Tibial nerve (tissue), 4 donors: ENCODE results near the gene LCORL. TPM values are rescaled to one million over a fixed set of nuclear protein-coding genes. Genes with fewer than 3 reads are reported as not detected.

Source experiments
- DNase-seq, 2 donors: peaks; one replicate each; pipeline ENCODE4 v3.0.0-alpha.2; 2019; ENCODE audit warnings: low spot score in 2 of 2
- H3K27ac ChIP-seq, 4 donors: fragments of 200-600 bp; sonication (generic) in 3 of 4; one replicate each; pipeline ENCODE4 v1.5.1; 2017 to 2019; ENCODE audit warnings: mild to moderate bottlenecking in 1 of 4
- H3K27me3 ChIP-seq, 2 donors: fragments of 200-600 bp; sonication (generic) in 1 of 2; one replicate each; pipeline versions ENCODE4 v1.5.1 to v1.6.0; 2017 to 2019
- H3K36me3 ChIP-seq, 3 donors: fragments of 200-600 bp; sonication (generic); one replicate each; pipeline ENCODE4 v1.5.1; 2018 to 2019
- H3K4me1 ChIP-seq, 4 donors: fragments of 200-600 bp; sonication (generic) in 3 of 4; one replicate each; pipeline ENCODE4 v1.5.1; 2017 to 2019
- H3K4me3 ChIP-seq, 4 donors: fragments of 200-600 bp; sonication (generic) in 3 of 4; one replicate each; pipeline ENCODE4 v1.5.1; 2017 to 2019; ENCODE audit warnings: mild to moderate bottlenecking in 1 of 4, moderate library complexity in 1 of 4
- H3K9me3 ChIP-seq, 4 donors: fragments of 200-600 bp; sonication (generic) in 3 of 4; one replicate each; pipeline ENCODE4 v1.5.1; 2017 to 2019
- EP300 ChIP-seq, 2 donors: sonication (generic); formaldehyde crosslinking; IDR thresholded peaks; one replicate each; pipeline ENCODE4 v1.6.1; 2017; ENCODE audit warnings: antibody characterized with exemption in 2 of 2, mild to moderate bottlenecking in 1 of 2
- POLR2A ChIP-seq, 2 donors: fragments of 450-650 bp; IDR thresholded peaks; one replicate each; pipeline ENCODE4 v1.6.1; 2017; ENCODE audit warnings: antibody characterized with exemption in 2 of 2, mild to moderate bottlenecking in 2 of 2, moderate library complexity in 2 of 2
- WGBS, 2 donors: methylation state at CpG; one replicate each; pipeline ENCODE4 v1.1.5; 2018; 5-methylcytosine and 5-hydroxymethylcytosine counted together
- total RNA-seq, 4 donors: library from RNA; depleted of rRNA; stranded (reverse); fragments of >200 nt; gene quantifications; one replicate each; pipeline ENCODE4 v1.1.0, GENCODE V29; 2016
- TF ChIP-seq, protein P1 (sequence below), 5 experiments: fragments of 200-600 bp in 3 of 5; fragments of 450-650 bp in 2 of 5; sonication (generic) in 3 of 5; IDR thresholded peaks; one replicate each; pipeline ENCODE4 v1.5.1; 2016 to 2019; ENCODE audit warnings: antibody characterized with exemption in 5 of 5, mild to moderate bottlenecking in 3 of 5, moderate library complexity in 2 of 5

Gene LCORL
- total RNA-seq, 4 donors from 2014 or later, result 17.3 to 35.0 (median 18.7) TPM

DNA sequence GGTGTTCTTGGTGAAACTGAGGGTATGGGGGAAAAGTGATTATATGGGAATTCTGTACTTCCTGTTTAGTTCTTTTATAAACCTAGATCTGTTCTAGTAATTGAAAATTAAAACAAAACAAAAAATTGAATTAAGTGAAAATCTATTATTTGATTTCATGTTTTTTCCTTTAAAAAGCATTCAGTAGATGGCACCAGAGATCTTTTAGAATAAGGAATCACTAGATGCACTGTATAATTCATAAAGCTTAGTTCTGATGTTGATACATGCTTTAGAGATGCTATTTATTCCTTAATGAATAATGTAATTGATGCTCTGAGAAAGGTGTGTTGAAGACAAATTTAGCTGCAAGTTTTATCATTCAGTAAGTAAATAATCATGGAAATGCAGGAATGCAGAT lies 87.3 kb downstream of the LCORL start:
- TF ChIP-seq EP300 (IDR thresholded peaks at IDR 0.05), result no peak
- no peak for TF ChIP-seq POLR2A (IDR thresholded peaks at IDR 0.05)
- TF ChIP-seq, protein P1, sequence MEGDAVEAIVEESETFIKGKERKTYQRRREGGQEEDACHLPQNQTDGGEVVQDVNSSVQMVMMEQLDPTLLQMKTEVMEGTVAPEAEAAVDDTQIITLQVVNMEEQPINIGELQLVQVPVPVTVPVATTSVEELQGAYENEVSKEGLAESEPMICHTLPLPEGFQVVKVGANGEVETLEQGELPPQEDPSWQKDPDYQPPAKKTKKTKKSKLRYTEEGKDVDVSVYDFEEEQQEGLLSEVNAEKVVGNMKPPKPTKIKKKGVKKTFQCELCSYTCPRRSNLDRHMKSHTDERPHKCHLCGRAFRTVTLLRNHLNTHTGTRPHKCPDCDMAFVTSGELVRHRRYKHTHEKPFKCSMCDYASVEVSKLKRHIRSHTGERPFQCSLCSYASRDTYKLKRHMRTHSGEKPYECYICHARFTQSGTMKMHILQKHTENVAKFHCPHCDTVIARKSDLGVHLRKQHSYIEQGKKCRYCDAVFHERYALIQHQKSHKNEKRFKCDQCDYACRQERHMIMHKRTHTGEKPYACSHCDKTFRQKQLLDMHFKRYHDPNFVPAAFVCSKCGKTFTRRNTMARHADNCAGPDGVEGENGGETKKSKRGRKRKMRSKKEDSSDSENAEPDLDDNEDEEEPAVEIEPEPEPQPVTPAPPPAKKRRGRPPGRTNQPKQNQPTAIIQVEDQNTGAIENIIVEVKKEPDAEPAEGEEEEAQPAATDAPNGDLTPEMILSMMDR (IDR thresholded peaks at IDR 0.05), result no peak
- H3K4me3 ChIP-seq, result no peak overlapping the region
- H3K27ac ChIP-seq, result no peak overlapping the region
- no peaks in the 10 kb centered on the region for H3K4me1 ChIP-seq
- H3K36me3 ChIP-seq, result peaks cover 0 to 4% (median 0%) of the 10 kb centered on the region in 3 donors
- peaks cover 0 to 9% (median 3%) of the 10 kb centered on the region in 4 donors for H3K9me3 ChIP-seq
- H3K27me3 ChIP-seq, result no peaks in the 10 kb centered on the region
- DNase-seq, result no peak

DNA sequence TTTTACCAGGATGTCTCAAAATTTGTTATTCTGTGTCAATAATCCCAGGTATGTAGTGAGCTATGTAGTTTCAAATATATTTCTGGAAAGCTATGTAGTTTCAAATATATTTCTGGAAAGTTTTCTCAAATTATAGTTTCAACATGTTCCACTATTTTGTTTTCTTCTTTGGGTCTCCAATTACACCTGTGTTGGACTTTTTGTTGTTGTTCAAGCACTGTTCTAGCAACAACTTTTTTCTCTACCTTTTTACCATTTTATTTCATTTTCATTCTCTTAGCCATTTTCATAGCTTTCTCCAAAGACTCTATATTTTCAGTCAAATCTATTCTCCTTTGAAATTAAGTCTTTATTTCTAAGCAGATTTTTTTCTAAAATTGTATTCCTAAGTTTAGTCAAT lies 88.4 kb downstream of the LCORL start:
- Histone ChIP-seq H3K36me3 (peaks cover 0 to 13% (median 0%) of the 10 kb centered on the region in 3 donors), H3K9me3 (peaks cover 0 to 16% (median 6%) of the 10 kb centered on the region in 4 donors), H3K27me3 (no peaks in the 10 kb centered on the region), H3K4me3 (no peak overlapping the region), H3K27ac (no peak overlapping the region), H3K4me1 (no peaks in the 10 kb centered on the region)
- DNase-seq, result no peak
- TF ChIP-seq, protein P1 (IDR thresholded peaks at IDR 0.05), result no peak
- TF ChIP-seq EP300 (IDR thresholded peaks at IDR 0.05), result no peak
- TF ChIP-seq POLR2A (IDR thresholded peaks at IDR 0.05), result no peak

DNA sequence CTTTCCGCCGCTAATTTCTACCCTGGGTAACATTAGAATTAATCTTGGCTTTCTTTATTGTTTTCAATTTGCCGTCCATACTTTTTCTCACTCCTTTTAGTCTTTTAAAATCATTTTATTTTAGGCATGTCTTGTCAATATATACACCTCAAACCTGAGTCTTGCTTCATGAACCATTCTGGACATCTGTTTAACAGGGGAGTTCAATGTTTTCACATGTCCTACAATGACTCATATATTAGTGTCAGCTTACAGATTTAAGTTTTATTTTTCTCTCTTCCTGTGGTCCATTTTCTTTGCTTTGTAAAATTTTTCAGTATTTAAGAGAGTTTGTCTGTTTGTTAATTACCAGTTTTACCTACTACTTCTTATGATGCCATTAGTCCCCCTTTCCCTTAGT lies 89.5 kb downstream of the LCORL start:
- Histone ChIP-seq H3K36me3 (peaks cover 0 to 16% (median 0%) of the 10 kb centered on the region in 3 donors), H3K4me3 (no peak overlapping the region), H3K4me1 (no peaks in the 10 kb centered on the region), H3K27me3 (no peaks in the 10 kb centered on the region), H3K9me3 (peaks cover 0 to 18% (median 6%) of the 10 kb centered on the region in 4 donors), H3K27ac (no peak overlapping the region)
- DNase-seq, result no peak
- 90 to 92% methylated on average over 2 to 3 of the region's 3 CpGs for WGBS, 2 donors
- TF ChIP-seq EP300 (IDR thresholded peaks at IDR 0.05), result no peak
- no peak for TF ChIP-seq POLR2A (IDR thresholded peaks at IDR 0.05)
- TF ChIP-seq, protein P1 (IDR thresholded peaks at IDR 0.05), result no peak

DNA sequence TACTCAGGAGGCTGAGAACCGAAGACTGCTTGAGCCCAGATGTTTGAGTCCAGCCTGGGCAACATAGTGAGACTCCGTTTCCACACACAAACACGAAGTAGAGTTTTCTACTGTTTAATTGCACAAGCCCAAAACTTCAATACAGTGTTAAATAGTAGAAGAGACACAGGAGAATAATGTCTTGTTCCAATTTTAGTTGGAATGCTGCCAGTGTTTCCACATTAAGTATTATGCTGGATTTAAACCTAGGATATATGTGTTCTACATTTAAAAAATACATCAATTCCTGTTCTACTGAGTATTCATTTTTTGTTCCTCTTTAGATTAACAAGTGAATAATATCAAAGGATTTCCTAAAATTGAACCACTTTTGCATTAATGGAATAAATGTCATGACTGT lies 91.3 kb downstream of the LCORL start:
- Histone ChIP-seq H3K27me3 (no peaks in the 10 kb centered on the region), H3K4me3 (no peak overlapping the region), H3K4me1 (no peaks in the 10 kb centered on the region), H3K9me3 (peaks cover 0 to 18% (median 6%) of the 10 kb centered on the region in 4 donors), H3K27ac (no peak overlapping the region), H3K36me3 (peaks cover 0 to 17% (median 0%) of the 10 kb centered on the region in 3 donors)
- no peak for DNase-seq
- TF ChIP-seq, protein P1 (IDR thresholded peaks at IDR 0.05), result no peak
- TF ChIP-seq POLR2A (IDR thresholded peaks at IDR 0.05) (no peak), EP300 (IDR thresholded peaks at IDR 0.05) (no peak)
- 83 to 84% methylated on average over 3 of the region's 3 CpGs for whole genome bisulfite sequencing, 2 donors

DNA sequence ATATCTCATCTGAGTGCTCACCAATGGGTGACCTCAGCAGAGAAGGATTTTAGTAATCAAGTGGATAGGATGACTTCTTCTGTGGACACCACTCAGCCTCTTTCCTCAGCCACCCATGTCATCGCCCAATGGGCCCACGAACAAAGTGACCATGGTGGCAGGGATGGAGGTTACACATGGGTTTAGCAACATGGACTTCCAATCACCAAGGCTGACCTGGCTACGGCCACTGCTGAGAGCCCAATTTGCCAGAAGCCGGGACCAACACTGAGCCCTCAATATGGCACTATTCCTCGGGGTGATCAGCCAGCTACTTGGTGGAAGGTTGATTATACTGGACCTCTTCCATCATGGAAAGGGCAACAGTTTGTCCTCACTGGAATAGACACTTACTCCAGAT lies 97.4 kb downstream of the LCORL start:
- Histone ChIP-seq H3K27ac (no peak overlapping the region), H3K9me3 (peaks cover 0 to 9% (median 4%) of the 10 kb centered on the region in 4 donors), H3K4me1 (no peaks in the 10 kb centered on the region), H3K36me3 (peaks cover 0 to 22% (median 0%) of the 10 kb centered on the region in 3 donors), H3K4me3 (no peak overlapping the region), H3K27me3 (no peaks in the 10 kb centered on the region)
- TF ChIP-seq EP300 (IDR thresholded peaks at IDR 0.05) (no peak), POLR2A (IDR thresholded peaks at IDR 0.05) (no peak)
- TF ChIP-seq, protein P1 (IDR thresholded peaks at IDR 0.05), result no peak
- WGBS, 2 donors, result 94 to 100% methylated on average over 4 to 5 of the region's 5 CpGs
- DNase-seq, result no peak
